Iris pigment epithelial cell (primary cell): Measurements from ENCODE around the gene NSD2.
"Not testable (repeated sequence)": the region's sequence is repeated elsewhere in the genome, so short reads cannot be mapped to it uniquely, and the experiment has no call there.

Source experiments
- DNase-seq: peaks from one replicate; pipeline ENCODE4 v3.0.0-alpha.2; 2011; ENCODE audit warnings: low read depth

NSD2 gene

GRCh38 chr4:2006956-2007653, 135.9 kb downstream of the NSD2 start:
- no peak for DNase-seq

- peak; percentile 19 for DNase-seq
These were observed 136.8 kb downstream of the NSD2 start for GRCh38 chr4:2007804-2008670.

- no peak for DNase-seq
These were observed 137.4 kb downstream of the NSD2 start for GRCh38 chr4:2008671-2008920.

GRCh38 chr4:2008921-2009650, 137.9 kb downstream of the NSD2 start, which contains the start of gene NELFA:
NELFA (minus strand) TSS chr4:2008974; CDS start chr4:2008959, 15 bp downstream.
- DNase-seq: peak; percentile 91

GRCh38 chr4:2009651-2010233, 138.5 kb downstream of the NSD2 start:
- DNase-seq: peak; percentile 49

- DNase-seq: peak; percentile 14
These were observed 140.4 kb downstream of the NSD2 start for GRCh38 chr4:2011583-2011982.

- no peak for DNase-seq
These were observed 143.8 kb downstream of the NSD2 start for GRCh38 chr4:2015008-2015407.

- DNase-seq: not testable (repeated sequence)
These were observed 150.3 kb downstream of the NSD2 start for GRCh38 chr4:2021358-2022018.

GRCh38 chr4:2024683-2025082, 153.5 kb downstream of the NSD2 start:
- no peak for DNase-seq

GRCh38 chr4:2025817-2026216, 154.6 kb downstream of the NSD2 start:
- DNase-seq: no peak

GRCh38 chr4:2027120-2027519, 155.9 kb downstream of the NSD2 start:
- not testable (repeated sequence) for DNase-seq

GRCh38 chr4:2031161-2031560, 160.0 kb downstream of the NSD2 start:
- DNase-seq: not testable (repeated sequence)
